Loucy (cell line): Measurements from ENCODE around the gene KCTD13.

ENCODE experiments used
- EZH2phosphoT487 ChIP-seq: fragments of 200-600 bp; IDR thresholded peaks from 2 replicates; pipeline ENCODE4 v1.6.1; 2018; ENCODE audit warnings: antibody characterized with exemption, mild to moderate bottlenecking, moderate library complexity, borderline replicate concordance
- TF ChIP-seq, protein P1 (sequence below): fragments of 200-600 bp; sonication (generic); conservative IDR thresholded peaks from 2 replicates; pipeline ENCODE4 v1.5.1; 2014; ENCODE audit warnings: mild to moderate bottlenecking, antibody characterized with exemption, low read length

- TF ChIP-seq EZH2phosphoT487: no peak
- TF ChIP-seq, protein P1, sequence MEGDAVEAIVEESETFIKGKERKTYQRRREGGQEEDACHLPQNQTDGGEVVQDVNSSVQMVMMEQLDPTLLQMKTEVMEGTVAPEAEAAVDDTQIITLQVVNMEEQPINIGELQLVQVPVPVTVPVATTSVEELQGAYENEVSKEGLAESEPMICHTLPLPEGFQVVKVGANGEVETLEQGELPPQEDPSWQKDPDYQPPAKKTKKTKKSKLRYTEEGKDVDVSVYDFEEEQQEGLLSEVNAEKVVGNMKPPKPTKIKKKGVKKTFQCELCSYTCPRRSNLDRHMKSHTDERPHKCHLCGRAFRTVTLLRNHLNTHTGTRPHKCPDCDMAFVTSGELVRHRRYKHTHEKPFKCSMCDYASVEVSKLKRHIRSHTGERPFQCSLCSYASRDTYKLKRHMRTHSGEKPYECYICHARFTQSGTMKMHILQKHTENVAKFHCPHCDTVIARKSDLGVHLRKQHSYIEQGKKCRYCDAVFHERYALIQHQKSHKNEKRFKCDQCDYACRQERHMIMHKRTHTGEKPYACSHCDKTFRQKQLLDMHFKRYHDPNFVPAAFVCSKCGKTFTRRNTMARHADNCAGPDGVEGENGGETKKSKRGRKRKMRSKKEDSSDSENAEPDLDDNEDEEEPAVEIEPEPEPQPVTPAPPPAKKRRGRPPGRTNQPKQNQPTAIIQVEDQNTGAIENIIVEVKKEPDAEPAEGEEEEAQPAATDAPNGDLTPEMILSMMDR: peak; percentile 40
Measured at GRCh38 chr16:29943846-29944799, 18.1 kb upstream of the KCTD13 start.
